ENCODE measurements around the gene BHLHA9. TPM values are rescaled to one million over a fixed set of nuclear protein-coding genes. Genes with fewer than 3 reads are reported as not detected.
"Not testable (repeated sequence)": the region's sequence is repeated elsewhere in the genome, so short reads cannot be mapped to it uniquely, and the experiment has no call there.

Gene BHLHA9
- total RNA-seq, 1 experiment from 2014 or later, result not detected

- H3K36me3 Mint-ChIP-seq; H3K27ac Mint-ChIP-seq; ATAC-seq; H3K4me3 Mint-ChIP-seq; H3K4me1 Mint-ChIP-seq; DNase-seq (ENCODE audit: low spot score); POLR2A ChIA-PET; H3K9me3 Mint-ChIP-seq: not testable (repeated sequence)
- peaks cover 13% of the 10 kb centered on the region; the same call in 1 of the 2 replicates for H3K27me3 Mint-ChIP-seq (ENCODE audit: low read depth)
- CTCF ChIA-PET, result interaction anchor here (1.0 kb wide), 1 partner anchor 19 kb away, joined by 4 read pairs; no protein-coding TSS in a partner anchor
- peak; percentile 38 for TF ChIP-seq NFYB (CRISPR knock-in tag; conservative IDR thresholded peaks at IDR 0.05; ENCODE audit: low read depth)
These were observed 29.8 kb upstream of the BHLHA9 start for GRCh38 chr17:1240426-1240825.

- ATAC-seq, result no peak
- no peak for TF ChIP-seq ZNF317 (CRISPR knock-in tag; IDR thresholded peaks at IDR 0.05; ENCODE audit: borderline replicate concordance, low read depth)
- TF ChIP-seq ELF4 (CRISPR knock-in tag; IDR thresholded peaks at IDR 0.05; ENCODE audit: low read depth), result no peak
- TF ChIP-seq NR3C1 (CRISPR knock-in tag; conservative IDR thresholded peaks at IDR 0.05; ENCODE audit: low read depth), result no peak
- TF ChIP-seq NFATC4 (CRISPR knock-in tag; IDR thresholded peaks at IDR 0.05), result no peak
- no peak for TF ChIP-seq ZNF512 (CRISPR knock-in tag; IDR thresholded peaks at IDR 0.05; ENCODE audit: borderline replicate concordance)
- no peak for TF ChIP-seq ZNF532 (CRISPR knock-in tag; IDR thresholded peaks at IDR 0.05; ENCODE audit: borderline replicate concordance)
- TF ChIP-seq ZNF121 (CRISPR knock-in tag; IDR thresholded peaks at IDR 0.05), result no peak
- TF ChIP-seq TP53 (CRISPR knock-in tag; IDR thresholded peaks at IDR 0.05), result no peak
- TF ChIP-seq STAT6 (CRISPR knock-in tag; conservative IDR thresholded peaks at IDR 0.05; ENCODE audit: low read depth), result no peak
- no peak for TF ChIP-seq E2F1 (CRISPR knock-in tag; IDR thresholded peaks at IDR 0.05)
- no peak for TF ChIP-seq ZNF416 (CRISPR knock-in tag; IDR thresholded peaks at IDR 0.05)
- TF ChIP-seq PREB (CRISPR knock-in tag; IDR thresholded peaks at IDR 0.05; ENCODE audit: borderline replicate concordance), result no peak
- TF ChIP-seq ZNF671 (CRISPR knock-in tag; IDR thresholded peaks at IDR 0.05), result no peak
- no peak for TF ChIP-seq ESRRA (CRISPR knock-in tag; IDR thresholded peaks at IDR 0.05; ENCODE audit: borderline replicate concordance)
- TF ChIP-seq MAX (CRISPR knock-in tag; IDR thresholded peaks at IDR 0.05), result no peak
- no peak for TF ChIP-seq NFYB (CRISPR knock-in tag; conservative IDR thresholded peaks at IDR 0.05; ENCODE audit: low read depth)
- no peak for TF ChIP-seq ETV6 (CRISPR knock-in tag; IDR thresholded peaks at IDR 0.05)
- TF ChIP-seq ATF3 (CRISPR knock-in tag; conservative IDR thresholded peaks at IDR 0.05), result no peak
- CTCF ChIA-PET, result interaction anchor here (0.8 kb wide), 1 partner anchor 91 kb away, joined by 5 read pairs; no protein-coding TSS in a partner anchor
These were observed 28.3 kb upstream of the BHLHA9 start for GRCh38 chr17:1241929-1242328.

More at GRCh38 chr17:1241929-1242328, 28.3 kb upstream of the BHLHA9 start:
- Mint-ChIP-seq H3K4me1 (no peaks in the 10 kb centered on the region), H3K27me3 (ENCODE audit: low read depth) (peaks cover 13% of the 10 kb centered on the region; the same call in 1 of the 2 replicates), H3K36me3 (no peaks in the 10 kb centered on the region), H3K4me3 (no peak overlapping the region), H3K27ac (no peak overlapping the region), H3K9me3 (no peaks in the 10 kb centered on the region)
- POLR2A ChIA-PET, result no interaction called here
- DNase-seq (ENCODE audit: low spot score), result no peak

Data from WTC11 (cell line).